ENCODE results near the gene KRT81.

KRT81 gene

DNA sequence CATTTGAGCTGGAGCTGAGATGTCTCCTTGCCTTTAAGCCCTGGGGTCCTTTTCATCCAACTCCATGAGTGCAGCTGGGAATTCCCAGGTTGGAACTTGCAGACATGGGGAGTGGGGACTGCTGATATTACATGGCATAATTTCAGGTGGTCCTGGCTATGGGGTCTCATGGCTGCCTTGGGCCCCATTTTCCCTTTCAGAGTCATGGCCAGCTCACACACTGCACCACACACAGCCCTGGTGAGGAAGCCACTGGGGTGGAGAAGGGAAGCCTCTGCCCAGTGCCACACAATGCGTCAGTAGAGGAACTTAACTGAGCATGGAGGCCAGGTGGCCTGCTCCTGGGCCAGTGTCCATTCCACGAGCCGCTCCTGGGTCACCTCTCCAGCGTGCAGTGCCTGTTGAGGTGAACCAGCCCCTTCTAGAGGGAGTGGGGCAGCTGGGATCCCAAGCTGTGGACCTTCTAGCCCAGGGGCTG lies 34.2 kb downstream of the KRT81 start:
- ChIA-PET POLR2A (no interaction called here), CTCF (interaction anchor here (0.5 to 5.2 kb wide), 7 partner anchors 13 to 100 kb away, joined by 3 to 34 read pairs (median 5); no protein-coding TSS in a partner anchor)
- no peak overlapping the region for H3K4me3 ChIP-seq (ENCODE audit: low read depth, low read length)
- DNase-seq (ENCODE audit: low read depth, low spot score) = no peak
- TF ChIP-seq, protein P1, sequence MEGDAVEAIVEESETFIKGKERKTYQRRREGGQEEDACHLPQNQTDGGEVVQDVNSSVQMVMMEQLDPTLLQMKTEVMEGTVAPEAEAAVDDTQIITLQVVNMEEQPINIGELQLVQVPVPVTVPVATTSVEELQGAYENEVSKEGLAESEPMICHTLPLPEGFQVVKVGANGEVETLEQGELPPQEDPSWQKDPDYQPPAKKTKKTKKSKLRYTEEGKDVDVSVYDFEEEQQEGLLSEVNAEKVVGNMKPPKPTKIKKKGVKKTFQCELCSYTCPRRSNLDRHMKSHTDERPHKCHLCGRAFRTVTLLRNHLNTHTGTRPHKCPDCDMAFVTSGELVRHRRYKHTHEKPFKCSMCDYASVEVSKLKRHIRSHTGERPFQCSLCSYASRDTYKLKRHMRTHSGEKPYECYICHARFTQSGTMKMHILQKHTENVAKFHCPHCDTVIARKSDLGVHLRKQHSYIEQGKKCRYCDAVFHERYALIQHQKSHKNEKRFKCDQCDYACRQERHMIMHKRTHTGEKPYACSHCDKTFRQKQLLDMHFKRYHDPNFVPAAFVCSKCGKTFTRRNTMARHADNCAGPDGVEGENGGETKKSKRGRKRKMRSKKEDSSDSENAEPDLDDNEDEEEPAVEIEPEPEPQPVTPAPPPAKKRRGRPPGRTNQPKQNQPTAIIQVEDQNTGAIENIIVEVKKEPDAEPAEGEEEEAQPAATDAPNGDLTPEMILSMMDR (IDR thresholded peaks at IDR 0.05; ENCODE audit: insufficient read depth, low read length, missing control alignments) = no peak

DNA sequence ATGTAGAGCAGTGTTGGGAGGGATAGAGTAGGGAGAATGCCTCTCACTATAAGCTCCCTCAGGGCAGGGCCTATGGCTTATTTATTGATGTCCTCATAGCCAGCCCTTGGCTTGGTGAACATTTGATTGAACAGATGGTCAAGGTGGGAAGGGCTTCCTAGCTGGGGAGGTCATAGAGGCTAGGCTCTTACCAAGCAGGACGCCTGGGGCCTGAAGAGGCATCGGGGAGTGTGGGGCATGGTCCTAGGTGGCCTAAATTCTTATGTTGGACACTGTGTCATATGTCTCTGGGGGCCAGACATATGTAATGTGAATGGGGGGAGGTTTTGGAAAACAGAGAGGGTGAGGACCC lies 34.8 kb downstream of the KRT81 start:
- POLR2A ChIA-PET = no interaction called here
- no peak overlapping the region for H3K4me3 ChIP-seq (ENCODE audit: low read depth, low read length)
- CTCF ChIA-PET = interaction anchor here (0.5 to 5.2 kb wide), 7 partner anchors 12 to 100 kb away, joined by 3 to 34 read pairs (median 5); no protein-coding TSS in a partner anchor
- TF ChIP-seq, protein P1 (IDR thresholded peaks at IDR 0.05; ENCODE audit: insufficient read depth, low read length, missing control alignments) = no peak
- DNase-seq (ENCODE audit: low read depth, low spot score) = no peak

DNA sequence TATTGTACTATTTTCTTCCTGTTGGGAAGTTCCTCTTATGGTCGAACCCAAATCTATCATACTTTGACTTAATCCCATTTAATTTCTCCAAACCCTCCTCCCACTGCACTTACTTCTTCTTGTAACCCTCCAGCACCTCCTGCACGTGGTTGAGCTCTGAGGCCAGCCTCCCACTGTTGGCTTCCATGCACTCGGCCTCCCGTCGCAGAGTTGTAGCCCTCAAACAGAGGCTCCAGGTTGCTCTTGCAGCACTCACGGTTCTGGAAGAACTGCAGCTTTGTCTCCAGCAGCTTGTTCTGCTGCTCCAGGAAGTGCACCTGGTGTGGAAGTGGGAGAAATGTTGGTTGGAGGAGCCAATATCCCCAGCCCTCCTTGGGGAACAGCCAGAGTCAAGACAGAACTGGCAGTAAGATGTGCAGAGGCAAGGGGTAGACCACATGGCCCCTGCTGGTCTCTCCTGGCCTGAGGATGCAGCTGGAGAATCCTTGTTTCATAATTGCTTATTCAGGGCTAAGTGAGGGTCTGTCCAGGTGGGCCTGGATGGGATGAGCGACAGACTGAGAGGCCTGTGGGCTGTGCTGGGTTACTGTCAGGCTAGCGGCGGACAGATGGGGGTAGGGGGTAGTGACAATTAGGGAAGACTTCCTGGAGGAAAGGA lies 35.3 kb downstream of the KRT81 start:
- ChIA-PET POLR2A (no interaction called here), CTCF (interaction anchor here (0.6 to 5.2 kb wide), 9 partner anchors 9 to 99 kb away, joined by 3 to 34 read pairs (median 5); no protein-coding TSS in a partner anchor)
- TF ChIP-seq, protein P1 (IDR thresholded peaks at IDR 0.05; ENCODE audit: insufficient read depth, low read length, missing control alignments) = no peak
- no peak for DNase-seq (ENCODE audit: low read depth, low spot score)
- H3K4me3 ChIP-seq (ENCODE audit: low read depth, low read length) = no peak overlapping the region

DNA sequence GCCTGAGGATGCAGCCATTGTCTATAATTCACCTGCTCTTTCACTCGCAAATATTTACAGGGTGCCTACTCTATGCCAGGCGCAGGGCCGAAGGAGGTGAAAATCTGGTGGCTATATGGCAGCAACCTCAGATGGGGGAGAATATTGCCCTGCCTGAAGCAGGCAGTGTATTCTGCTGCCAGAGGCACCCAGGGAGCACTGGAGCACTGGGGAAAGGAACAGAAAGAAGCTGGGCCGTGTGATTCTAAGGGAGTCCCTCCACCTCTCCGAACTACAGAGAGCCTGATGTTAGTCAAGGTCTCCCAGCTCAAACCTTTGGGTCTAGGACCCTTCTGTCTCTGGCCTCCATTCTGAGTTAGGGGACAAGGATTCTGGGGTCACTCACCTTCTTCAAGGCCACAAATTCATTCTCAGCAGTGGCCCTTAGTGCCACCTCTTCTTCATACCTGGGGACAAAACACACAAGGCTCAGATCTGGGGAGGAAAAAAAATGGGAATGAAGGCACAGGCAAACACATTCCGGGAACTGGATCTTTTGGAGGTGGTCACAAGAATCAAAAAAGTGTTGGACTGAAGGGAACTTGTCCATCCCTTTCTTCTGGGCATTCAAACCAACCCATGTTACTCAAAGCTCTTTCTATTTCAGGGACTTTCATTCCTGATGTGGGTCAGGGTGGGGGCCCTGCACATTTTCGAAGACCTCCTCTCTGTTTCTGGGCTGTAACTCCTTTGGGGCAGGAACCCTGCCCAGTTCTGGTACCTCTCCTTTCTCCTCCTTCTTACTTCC lies 36.2 kb downstream of the KRT81 start:
- TF ChIP-seq, protein P1 (IDR thresholded peaks at IDR 0.05; ENCODE audit: insufficient read depth, low read length, missing control alignments) = no peak
- ChIA-PET POLR2A (no interaction called here), CTCF (interaction anchor here (0.6 to 2.4 kb wide), 6 partner anchors 9 to 74 kb away, joined by 3 to 11 read pairs (median 4); no protein-coding TSS in a partner anchor)
- DNase-seq (ENCODE audit: low read depth, low spot score) = no peak
- no peak overlapping the region for H3K4me3 ChIP-seq (ENCODE audit: low read depth, low read length)

DNA sequence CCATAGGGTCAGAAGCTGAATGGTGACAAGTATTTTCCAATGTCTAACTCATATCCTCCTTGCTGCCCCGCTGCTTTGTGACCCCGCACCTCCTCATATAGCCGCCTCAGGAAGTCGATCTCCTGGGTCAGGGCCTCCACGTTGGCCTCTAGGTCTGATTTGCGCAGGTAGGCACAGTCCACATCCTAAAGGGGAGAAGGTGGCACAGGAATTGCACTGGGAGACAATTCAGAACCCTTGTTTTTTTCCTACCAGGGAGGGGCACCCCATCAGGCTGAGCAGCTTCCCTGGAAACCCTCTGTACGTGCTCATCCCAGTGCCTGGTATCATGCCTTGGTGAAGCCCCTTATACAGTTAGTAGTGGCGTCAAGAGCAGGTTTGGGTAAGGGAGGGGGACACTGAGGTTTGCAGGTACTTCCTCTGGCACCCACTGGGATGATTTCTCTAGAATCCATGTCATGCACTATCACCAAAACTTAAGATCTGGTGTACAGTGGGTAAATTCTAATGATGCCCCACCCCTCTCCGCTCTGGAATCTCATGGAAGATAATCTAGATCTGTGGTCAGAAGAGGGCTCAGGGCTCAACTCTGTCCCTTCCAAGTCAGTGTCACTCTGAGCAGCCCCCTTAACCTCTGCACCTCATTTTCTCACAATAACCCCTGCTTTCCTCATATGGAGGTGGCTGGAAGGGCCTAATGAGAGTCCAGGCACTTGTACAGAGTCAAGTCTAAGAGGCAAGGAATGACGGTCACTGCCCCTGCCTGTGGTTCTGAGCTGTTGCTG lies 37.0 kb downstream of the KRT81 start:
- POLR2A ChIA-PET = no interaction called here
- CTCF ChIA-PET = interaction anchor here (1.5 to 13.9 kb wide), 3 partner anchors 10 to 25 kb away, joined by 9 to 128 read pairs (median 11); no protein-coding TSS in a partner anchor
- TF ChIP-seq, protein P1 (IDR thresholded peaks at IDR 0.05; ENCODE audit: insufficient read depth, low read length, missing control alignments) = no peak
- DNase-seq (ENCODE audit: low read depth, low spot score) = no peak
- H3K4me3 ChIP-seq (ENCODE audit: low read depth, low read length) = no peak overlapping the region

All from AG04449 (cell line).